CD4-positive, alpha-beta memory T cell (primary cell): ENCODE results near the gene FAM90A1. TPM values are rescaled to one million over a fixed set of nuclear protein-coding genes. Genes with fewer than 3 reads are reported as not detected.

Experiments used
- polyA plus RNA-seq, 2 donors: library from polyadenylated mRNA; unstranded; fragments of 300-500 nt; fragmentation: Illumina TruSeq; gene quantifications; one replicate each; pipeline ENCODE4 v1.2.3, GENCODE V29; 2021
- total RNA-seq, 2 experiments: library from RNA; stranded (reverse); gene quantifications; one replicate each; pipeline ENCODE4 v1.2.3, GENCODE V29; 2021

The FAM90A1 gene
- total and polyA plus RNA-seq, 4 experiments from 2014 or later: 0.10 TPM; not detected in 3

Other genes starting within 250 kb of the FAM90A1 start
- 10 to 100 TPM; 32.4 to 33.4 TPM for gene FOXJ2, start 194.9 kb downstream of the FAM90A1 start, total RNA-seq
- gene FOXJ2, start 194.9 kb downstream of the FAM90A1 start, polyA plus RNA-seq: 10 to 100 TPM in 1 of 2 donors, 1 to 10 TPM in 1; 4.8 to 18.3 TPM
- gene C3AR1, start 161.3 kb downstream of the FAM90A1 start, total RNA-seq: 1 to 10 TPM; 4.6 to 6.1 TPM
- 10 to 100 TPM in 1 of 2 donors, 1 to 10 TPM in 1; 8.6 to 10.6 TPM for gene C3AR1, start 161.3 kb downstream of the FAM90A1 start, polyA plus RNA-seq
- gene NECAP1, start 145.3 kb downstream of the FAM90A1 start, total RNA-seq: 10 to 100 TPM; 59.2 to 59.5 TPM
- 10 to 100 TPM; 24.3 to 29.3 TPM for gene NECAP1, start 145.3 kb downstream of the FAM90A1 start, polyA plus RNA-seq
- 1 to 10 TPM; 1.2 to 2.1 TPM for gene CLEC4A, start 104.0 kb downstream of the FAM90A1 start, total RNA-seq
- gene CLEC4A, start 104.0 kb downstream of the FAM90A1 start, polyA plus RNA-seq: 1 to 10 TPM in 1 of 2 donors, under 1 TPM in 1; 0.69 to 1.2 TPM
- gene ZNF705A, start 70.6 kb downstream of the FAM90A1 start, total RNA-seq: not detected
- not detected for gene ZNF705A, start 70.6 kb downstream of the FAM90A1 start, polyA plus RNA-seq
- not detected for gene CLEC6A, start 228.3 kb upstream of the FAM90A1 start, total RNA-seq
- gene CLEC6A, start 228.3 kb upstream of the FAM90A1 start, polyA plus RNA-seq: not detected